ENCODE results near the gene ARVCF. TPM values are rescaled to one million over a fixed set of nuclear protein-coding genes. Genes with fewer than 3 reads are reported as not detected.

ARVCF gene
- total and polyA plus RNA-seq, 9 of the 15 experiments (the other 6 are each of a cell fraction or from before 2014, with no cell fraction given) = 0.03 to 97.4 (median 15.6) TPM

DNA sequence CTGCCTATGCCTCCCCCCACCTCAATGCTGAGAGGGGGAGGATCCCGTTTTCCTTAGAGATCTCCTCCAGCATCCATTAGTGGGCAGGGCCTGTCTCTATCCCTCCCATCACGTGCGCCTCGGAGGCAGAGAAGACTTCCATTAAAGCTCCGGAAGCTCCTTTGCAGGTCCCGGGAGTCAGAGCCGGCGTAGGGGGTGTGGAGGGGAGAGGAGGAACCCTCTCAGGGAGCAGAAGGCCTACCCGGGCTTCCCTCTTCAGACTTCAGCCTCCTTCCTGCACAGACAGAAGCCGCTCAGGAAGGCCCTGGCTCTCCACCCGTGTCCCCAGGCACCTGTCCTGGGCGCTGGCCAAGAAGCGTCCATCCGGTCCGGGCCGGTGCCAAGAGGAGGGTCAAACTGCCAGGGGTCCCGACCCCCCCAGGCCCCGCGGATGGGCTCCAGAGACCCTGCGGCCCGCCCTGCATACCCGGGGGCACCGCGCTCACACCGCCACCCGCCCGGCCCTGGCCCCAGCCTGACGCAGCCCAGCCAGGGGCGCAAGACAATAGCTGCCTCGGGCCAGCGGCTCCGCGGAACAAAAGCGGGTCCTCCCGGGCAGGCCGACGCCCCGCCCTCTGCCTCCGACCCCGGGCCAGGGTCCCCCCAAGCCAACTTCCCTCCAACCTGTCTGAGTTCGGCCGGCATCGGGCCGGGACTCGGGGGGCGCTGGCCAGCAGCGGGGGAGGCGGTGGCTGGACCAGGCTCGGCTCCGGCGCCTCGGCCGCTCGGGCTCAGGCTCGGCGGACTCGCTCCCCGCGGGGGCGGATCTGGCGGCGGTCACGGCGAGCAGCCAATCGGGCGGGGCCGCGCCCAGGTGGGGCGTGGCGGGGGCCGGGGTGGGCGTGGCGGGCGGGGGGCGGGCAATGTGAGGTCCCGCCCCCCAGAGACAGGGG is 29.9 kb downstream of the ARVCF start (continued):
- TF ChIP-seq, protein P1, sequence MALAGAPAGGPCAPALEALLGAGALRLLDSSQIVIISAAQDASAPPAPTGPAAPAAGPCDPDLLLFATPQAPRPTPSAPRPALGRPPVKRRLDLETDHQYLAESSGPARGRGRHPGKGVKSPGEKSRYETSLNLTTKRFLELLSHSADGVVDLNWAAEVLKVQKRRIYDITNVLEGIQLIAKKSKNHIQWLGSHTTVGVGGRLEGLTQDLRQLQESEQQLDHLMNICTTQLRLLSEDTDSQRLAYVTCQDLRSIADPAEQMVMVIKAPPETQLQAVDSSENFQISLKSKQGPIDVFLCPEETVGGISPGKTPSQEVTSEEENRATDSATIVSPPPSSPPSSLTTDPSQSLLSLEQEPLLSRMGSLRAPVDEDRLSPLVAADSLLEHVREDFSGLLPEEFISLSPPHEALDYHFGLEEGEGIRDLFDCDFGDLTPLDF (CRISPR knock-in tag; IDR thresholded peaks at IDR 0.05) = no peak; the same call in 1 of the 2 replicates
- TF ChIP-seq ZNF133 (CRISPR knock-in tag; IDR thresholded peaks at IDR 0.05) = no peak
- peak; percentile 33 for TF ChIP-seq HCFC1 (IDR thresholded peaks at IDR 0.05; ENCODE audit: low read depth, low read length)
- no peak for TF ChIP-seq SLC30A9 (CRISPR knock-in tag; IDR thresholded peaks at IDR 0.05)
- TF ChIP-seq U2AF2 (optimal IDR thresholded peaks at IDR 0.05; ENCODE audit: low read depth, low read length) = no peak
- TF ChIP-seq, protein P2, sequence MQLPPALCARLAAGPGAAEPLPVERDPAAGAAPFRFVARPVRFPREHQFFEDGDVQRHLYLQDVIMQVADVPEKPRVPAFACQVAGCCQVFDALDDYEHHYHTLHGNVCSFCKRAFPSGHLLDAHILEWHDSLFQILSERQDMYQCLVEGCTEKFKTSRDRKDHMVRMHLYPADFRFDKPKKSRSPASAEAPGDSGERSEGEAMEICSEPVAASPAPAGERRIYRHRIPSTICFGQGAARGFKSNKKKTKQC (CRISPR knock-in tag; IDR thresholded peaks at IDR 0.05) = no peak
- TF ChIP-seq FOXM1 (IDR thresholded peaks at IDR 0.05; ENCODE audit: low read depth) = no peak
- no peak for TF ChIP-seq FOXM1 (CRISPR knock-in tag; IDR thresholded peaks at IDR 0.05; ENCODE audit: low read depth)
- TF ChIP-seq PCBP1 (IDR thresholded peaks at IDR 0.05; ENCODE audit: low read depth, low read length, poor library complexity, severe bottlenecking) = peak; percentile 91
- TF ChIP-seq, protein P3, sequence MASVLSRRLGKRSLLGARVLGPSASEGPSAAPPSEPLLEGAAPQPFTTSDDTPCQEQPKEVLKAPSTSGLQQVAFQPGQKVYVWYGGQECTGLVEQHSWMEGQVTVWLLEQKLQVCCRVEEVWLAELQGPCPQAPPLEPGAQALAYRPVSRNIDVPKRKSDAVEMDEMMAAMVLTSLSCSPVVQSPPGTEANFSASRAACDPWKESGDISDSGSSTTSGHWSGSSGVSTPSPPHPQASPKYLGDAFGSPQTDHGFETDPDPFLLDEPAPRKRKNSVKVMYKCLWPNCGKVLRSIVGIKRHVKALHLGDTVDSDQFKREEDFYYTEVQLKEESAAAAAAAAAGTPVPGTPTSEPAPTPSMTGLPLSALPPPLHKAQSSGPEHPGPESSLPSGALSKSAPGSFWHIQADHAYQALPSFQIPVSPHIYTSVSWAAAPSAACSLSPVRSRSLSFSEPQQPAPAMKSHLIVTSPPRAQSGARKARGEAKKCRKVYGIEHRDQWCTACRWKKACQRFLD (CRISPR knock-in tag; IDR thresholded peaks at IDR 0.05) = no peak
- TF ChIP-seq, protein P4, sequence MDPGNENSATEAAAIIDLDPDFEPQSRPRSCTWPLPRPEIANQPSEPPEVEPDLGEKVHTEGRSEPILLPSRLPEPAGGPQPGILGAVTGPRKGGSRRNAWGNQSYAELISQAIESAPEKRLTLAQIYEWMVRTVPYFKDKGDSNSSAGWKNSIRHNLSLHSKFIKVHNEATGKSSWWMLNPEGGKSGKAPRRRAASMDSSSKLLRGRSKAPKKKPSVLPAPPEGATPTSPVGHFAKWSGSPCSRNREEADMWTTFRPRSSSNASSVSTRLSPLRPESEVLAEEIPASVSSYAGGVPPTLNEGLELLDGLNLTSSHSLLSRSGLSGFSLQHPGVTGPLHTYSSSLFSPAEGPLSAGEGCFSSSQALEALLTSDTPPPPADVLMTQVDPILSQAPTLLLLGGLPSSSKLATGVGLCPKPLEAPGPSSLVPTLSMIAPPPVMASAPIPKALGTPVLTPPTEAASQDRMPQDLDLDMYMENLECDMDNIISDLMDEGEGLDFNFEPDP (CRISPR knock-in tag; IDR thresholded peaks at IDR 0.05) = peak; percentile 78; the same call in 1 of the 2 replicates
- TF ChIP-seq MYNN (IDR thresholded peaks at IDR 0.05) = no peak
- TF ChIP-seq MYNN (CRISPR knock-in tag; IDR thresholded peaks at IDR 0.05) = no peak
- TF ChIP-seq, protein P5, sequence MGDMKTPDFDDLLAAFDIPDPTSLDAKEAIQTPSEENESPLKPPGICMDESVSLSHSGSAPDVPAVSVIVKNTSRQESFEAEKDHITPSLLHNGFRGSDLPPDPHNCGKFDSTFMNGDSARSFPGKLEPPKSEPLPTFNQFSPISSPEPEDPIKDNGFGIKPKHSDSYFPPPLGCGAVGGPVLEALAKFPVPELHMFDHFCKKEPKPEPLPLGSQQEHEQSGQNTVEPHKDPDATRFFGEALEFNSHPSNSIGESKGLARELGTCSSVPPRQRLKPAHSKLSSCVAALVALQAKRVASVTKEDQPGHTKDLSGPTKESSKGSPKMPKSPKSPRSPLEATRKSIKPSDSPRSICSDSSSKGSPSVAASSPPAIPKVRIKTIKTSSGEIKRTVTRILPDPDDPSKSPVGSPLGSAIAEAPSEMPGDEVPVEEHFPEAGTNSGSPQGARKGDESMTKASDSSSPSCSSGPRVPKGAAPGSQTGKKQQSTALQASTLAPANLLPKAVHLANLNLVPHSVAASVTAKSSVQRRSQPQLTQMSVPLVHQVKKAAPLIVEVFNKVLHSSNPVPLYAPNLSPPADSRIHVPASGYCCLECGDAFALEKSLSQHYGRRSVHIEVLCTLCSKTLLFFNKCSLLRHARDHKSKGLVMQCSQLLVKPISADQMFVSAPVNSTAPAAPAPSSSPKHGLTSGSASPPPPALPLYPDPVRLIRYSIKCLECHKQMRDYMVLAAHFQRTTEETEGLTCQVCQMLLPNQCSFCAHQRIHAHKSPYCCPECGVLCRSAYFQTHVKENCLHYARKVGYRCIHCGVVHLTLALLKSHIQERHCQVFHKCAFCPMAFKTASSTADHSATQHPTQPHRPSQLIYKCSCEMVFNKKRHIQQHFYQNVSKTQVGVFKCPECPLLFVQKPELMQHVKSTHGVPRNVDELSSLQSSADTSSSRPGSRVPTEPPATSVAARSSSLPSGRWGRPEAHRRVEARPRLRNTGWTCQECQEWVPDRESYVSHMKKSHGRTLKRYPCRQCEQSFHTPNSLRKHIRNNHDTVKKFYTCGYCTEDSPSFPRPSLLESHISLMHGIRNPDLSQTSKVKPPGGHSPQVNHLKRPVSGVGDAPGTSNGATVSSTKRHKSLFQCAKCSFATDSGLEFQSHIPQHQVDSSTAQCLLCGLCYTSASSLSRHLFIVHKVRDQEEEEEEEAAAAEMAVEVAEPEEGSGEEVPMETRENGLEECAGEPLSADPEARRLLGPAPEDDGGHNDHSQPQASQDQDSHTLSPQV (IDR thresholded peaks at IDR 0.05) = no peak
- TF ChIP-seq SRF (CRISPR knock-in tag; IDR thresholded peaks at IDR 0.05) = no peak; a peak in 1 of 4 replicates
- no peak for TF ChIP-seq DIDO1 (tag; IDR thresholded peaks at IDR 0.05; ENCODE audit: low read depth)

All from K562 (cell line).